ENCODE results near the gene C1GALT1C1.
"Not testable (repeated sequence)": the region's sequence is repeated elsewhere in the genome, so short reads cannot be mapped to it uniquely, and the experiment has no call there.

C1GALT1C1 gene

GRCh38 chrX:120629667-120630537 is at the start of gene C1GALT1C1:
Gene C1GALT1C1, minus strand, starts transcription at chrX:120630054. Its CDS starts 2,888 bp downstream, at chrX:120627166.
- peak; percentile 80 to 81 for DNase-seq (ENCODE audit: low read depth in 1 of 2, low spot score in 1 of 2)

DNA sequence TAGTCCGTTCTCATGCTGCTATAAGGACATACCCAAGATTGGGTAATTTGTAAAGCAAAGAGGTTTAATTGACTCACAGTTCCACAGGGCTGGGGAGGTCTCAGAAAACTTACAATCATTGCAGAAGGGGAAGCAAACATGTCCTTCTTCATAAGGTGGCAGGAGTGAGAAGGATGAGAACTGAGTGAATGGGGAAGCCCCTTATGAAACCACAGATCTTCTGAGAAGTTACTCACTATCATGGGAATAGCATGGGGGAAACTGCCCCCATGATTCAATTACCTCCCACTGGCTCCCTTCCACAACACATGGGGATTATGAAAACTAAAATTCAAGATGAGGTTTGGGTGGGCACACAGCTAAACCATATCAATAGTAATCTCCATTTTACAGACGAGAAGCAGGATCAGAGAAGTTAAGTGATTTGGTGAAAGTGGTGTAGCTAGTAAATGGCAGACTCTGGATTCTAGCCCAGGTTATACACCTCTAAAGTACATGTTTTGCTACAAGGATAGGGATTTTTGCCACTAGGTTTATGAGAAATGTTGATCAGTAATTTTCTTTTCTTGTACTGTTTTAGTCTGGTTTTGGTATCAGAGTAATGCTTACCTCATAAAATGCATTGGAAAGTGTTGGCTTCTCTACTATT is 47.3 kb upstream of the C1GALT1C1 start:
- no peak for DNase-seq (ENCODE audit: low read depth in 1 of 2, low spot score in 1 of 2)

- no peak for DNase-seq (ENCODE audit: low read depth in 1 of 2, low spot score in 1 of 2)
These were observed 43.1 kb upstream of the C1GALT1C1 start for GRCh38 chrX:120672841-120673530.

DNA sequence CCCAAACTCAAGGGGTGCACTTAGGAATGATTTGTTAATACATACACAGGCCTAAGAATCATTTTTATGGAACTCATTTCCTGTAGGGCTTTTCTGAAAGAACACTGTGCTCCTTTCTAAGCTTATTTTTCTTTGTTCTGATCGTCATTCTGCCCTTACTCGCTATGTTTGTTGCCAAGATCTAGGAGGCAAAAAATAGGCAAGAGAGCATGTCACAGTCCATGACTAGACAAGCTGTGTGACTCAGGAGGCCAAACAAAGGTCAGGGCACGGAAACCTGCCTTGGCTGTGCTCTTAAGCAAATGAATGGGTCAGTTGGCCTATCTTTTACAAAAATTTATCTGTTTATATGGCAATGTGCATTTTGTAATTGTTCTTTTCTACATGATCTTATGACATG is 42.5 kb upstream of the C1GALT1C1 start:
- no peak for DNase-seq (ENCODE audit: low read depth in 1 of 2, low spot score in 1 of 2)

DNA sequence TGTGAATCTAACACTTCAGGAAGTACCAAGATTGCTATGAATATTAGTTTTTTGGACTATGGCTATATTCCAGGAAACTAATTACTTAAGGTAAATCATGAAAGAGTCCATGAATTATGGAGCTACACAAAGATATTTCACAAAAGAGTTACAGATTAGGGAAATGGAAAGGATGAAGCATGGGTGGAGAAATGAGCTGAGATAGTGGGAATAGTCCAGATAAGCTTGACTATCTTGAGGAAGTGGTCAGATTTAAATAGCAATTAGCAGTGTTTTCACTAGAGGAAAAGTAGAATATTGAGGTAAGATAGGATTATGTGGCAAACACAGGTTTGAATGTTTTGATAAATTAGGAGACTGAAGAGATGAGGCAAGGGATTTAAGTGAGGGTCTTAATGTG is 42.1 kb upstream of the C1GALT1C1 start:
- DNase-seq (ENCODE audit: low read depth in 1 of 2, low spot score in 1 of 2), result no peak

- DNase-seq (ENCODE audit: low read depth in 1 of 2, low spot score in 1 of 2), result no peak
These were observed 38.5 kb upstream of the C1GALT1C1 start for GRCh38 chrX:120668357-120668756.

DNA sequence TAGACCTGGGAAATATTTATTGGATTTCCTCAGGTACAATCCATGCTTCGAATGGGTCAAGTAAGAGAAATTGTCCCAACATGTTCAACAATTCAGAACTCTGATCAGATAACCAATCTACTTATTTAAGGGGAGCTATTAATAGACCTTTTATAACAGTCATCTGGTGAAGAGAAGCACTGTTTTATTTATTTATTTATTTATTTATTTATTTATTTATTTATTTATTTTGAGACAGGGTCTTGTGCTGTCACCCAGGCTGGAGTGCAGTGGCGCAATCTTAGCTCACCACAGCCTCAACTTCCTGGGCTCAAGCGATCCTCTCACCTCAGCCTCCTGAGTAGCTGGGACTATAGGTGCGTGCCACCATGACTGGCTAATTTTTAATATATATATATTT is 34.7 kb upstream of the C1GALT1C1 start:
- not testable (repeated sequence) for DNase-seq (ENCODE audit: low read depth in 1 of 2, low spot score in 1 of 2)

GRCh38 chrX:120664081-120664480 is 34.2 kb upstream of the C1GALT1C1 start:
- no peak for DNase-seq (ENCODE audit: low read depth in 1 of 2, low spot score in 1 of 2)

DNA sequence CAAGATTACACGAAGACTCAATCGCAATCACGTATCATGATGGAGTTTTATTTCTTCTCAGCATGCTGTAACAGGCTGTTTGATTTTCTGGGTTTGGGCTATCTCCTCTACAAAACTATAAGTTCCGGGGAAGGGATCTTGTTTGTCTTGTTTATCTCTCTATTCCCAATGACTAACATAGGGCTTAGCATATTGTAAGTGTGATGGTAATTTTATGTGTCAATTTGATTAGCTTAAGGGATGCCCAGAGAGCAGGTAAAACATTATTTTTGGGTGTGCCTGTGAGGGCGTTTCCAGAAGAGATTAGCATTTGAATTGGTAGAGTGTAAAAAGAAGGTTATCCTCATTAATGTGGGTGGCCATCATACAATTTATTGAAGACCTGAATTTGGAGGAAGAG is 32.8 kb upstream of the C1GALT1C1 start:
- DNase-seq (ENCODE audit: low read depth in 1 of 2, low spot score in 1 of 2), result no peak

- no peak for DNase-seq (ENCODE audit: low read depth in 1 of 2, low spot score in 1 of 2)
These were observed 30.8 kb upstream of the C1GALT1C1 start for GRCh38 chrX:120660637-120661036.

- no peak for DNase-seq (ENCODE audit: low read depth in 1 of 2, low spot score in 1 of 2)
These were observed 23.1 kb upstream of the C1GALT1C1 start for GRCh38 chrX:120653000-120653399.

DNA sequence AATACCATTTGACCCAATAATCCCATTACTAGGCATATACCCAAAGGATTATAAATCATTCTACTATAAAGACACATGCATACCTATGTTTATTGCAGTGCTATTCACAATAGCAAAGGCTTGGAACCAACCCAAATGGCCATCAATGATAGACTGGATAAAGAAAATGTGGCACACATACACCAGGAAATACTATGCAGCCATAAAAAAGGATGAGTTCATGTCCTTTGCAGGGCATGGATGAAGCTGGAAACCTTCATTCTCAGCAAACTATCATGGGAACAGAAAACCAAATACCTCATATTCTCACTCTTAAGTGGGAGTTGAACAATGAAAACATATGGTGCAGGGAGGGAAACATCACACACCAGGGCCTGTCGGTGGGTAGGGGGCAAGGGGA is 22.4 kb upstream of the C1GALT1C1 start:
- DNase-seq (ENCODE audit: low read depth in 1 of 2, low spot score in 1 of 2), result not testable (repeated sequence)

DNA sequence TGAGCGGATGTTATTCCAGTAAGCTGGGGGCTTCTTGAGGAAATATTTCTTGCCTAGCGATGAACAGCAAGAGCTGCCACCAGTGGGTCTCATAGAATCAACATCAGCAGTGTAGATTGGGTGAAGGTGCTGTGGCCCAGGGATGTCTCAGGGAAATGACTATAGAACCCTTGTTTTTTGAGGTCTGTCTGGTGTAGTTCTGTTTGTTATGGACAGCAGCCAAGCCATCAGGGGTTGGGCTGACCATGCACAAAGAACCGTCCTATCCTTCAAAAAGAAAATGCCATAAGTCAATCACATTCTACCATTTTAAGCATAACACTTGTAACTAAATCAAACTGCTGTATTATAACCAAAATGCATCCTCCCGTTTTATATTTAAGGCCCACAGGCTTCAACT is 17.3 kb upstream of the C1GALT1C1 start:
- DNase-seq (ENCODE audit: low read depth in 1 of 2, low spot score in 1 of 2), result no peak

DNA sequence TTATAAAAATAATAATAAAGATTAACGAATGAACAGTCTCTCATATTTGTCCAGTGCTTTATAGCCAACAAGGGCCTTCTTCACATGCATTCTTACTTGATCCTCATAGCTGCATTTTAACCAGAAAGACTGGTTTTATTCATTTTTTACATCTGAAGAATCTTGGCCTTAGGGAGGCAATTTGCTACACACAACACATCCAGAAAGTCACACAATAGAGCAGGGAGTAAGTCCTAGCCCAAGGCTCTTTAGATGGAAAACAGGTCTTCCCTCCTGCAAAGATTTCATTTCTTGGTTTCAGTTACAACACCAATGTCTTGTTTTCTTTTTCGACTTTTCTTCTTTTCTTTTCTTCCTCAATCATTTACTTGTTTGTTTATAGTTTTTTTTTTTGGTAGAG is 13.0 kb upstream of the C1GALT1C1 start:
- DNase-seq (ENCODE audit: low read depth in 1 of 2, low spot score in 1 of 2), result no peak

- no peak for DNase-seq (ENCODE audit: low read depth in 1 of 2, low spot score in 1 of 2)
These were observed 8.8 kb upstream of the C1GALT1C1 start for GRCh38 chrX:120638619-120639018.

GRCh38 chrX:120625371-120625770 is 4.5 kb downstream of the C1GALT1C1 start:
- DNase-seq (ENCODE audit: low read depth in 1 of 2, low spot score in 1 of 2), result no peak

DNA sequence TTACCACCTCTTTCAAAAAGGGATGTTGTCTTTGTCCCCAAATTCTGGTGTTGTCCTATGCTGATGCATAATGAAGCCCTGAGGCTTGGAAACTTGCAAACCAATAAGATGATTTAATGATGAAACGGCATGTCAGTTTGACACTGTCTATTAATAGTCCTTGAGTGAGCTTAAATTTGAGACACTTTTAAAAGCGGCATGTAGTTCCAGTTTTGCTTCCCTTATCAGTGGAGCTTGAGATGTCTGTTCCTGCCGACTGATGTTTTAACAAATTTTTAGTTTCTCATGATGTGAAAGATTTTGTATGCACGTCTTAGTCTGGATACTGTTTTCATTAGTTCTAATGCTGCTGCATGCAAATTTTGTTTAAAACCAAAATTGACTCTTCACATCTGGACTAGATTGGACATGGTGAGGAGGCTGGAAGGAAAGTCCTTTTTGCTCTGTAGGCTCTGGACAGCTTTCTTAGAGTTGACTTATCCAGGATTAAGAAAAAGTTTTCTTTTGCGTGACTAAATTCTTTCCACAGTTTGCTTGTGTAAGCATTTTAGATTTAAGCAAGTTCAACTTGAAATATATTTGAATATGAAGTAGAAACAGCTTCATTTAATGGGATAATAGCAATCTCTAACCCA is 11.7 kb downstream of the C1GALT1C1 start:
- DNase-seq (ENCODE audit: low read depth in 1 of 2, low spot score in 1 of 2), result no peak

DNA sequence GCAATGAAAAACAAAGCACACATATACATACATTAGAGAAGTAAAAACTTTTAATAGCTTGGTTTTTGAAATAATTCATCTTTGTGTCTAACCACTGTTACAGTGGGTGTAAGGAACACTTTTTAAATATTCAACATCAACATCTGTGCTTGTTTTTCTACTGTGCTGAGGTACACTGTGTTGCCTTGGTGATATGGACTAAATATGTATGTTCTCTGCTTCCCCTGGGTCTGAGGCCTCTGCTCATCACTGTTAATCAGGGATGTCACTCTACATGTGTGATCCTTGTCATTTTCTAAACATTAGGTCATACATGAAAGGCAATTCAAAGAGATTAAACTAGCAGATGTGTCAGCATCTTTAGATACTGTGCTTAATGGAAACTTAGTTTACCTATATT is 15.0 kb downstream of the C1GALT1C1 start:
- DNase-seq (ENCODE audit: low read depth in 1 of 2, low spot score in 1 of 2), result no peak

GRCh38 chrX:120612086-120612485 is 17.8 kb downstream of the C1GALT1C1 start:
- no peak for DNase-seq (ENCODE audit: low read depth in 1 of 2, low spot score in 1 of 2)

GRCh38 chrX:120604361-120604782 is 25.5 kb downstream of the C1GALT1C1 start:
- DNase-seq (ENCODE audit: low read depth in 1 of 2, low spot score in 1 of 2), result no peak

GRCh38 chrX:120603707-120604360 is 26.0 kb downstream of the C1GALT1C1 start, which contains the start of gene MCTS1:
Gene MCTS1, plus strand, starts transcription at chrX:120604101. Its CDS starts 136 bp downstream, at chrX:120604237.
- peak; percentile 39 to 48 for DNase-seq (ENCODE audit: low read depth in 1 of 2, low spot score in 1 of 2)

Data from stimulated activated CD4-positive, alpha-beta T cell treated with anti-CD3 and anti-CD28 coated beads, Interleukin-15, amount 100 ng/mL, for 1 hour (primary cell).